Measurements from ENCODE around the gene PGK1. TPM values are rescaled to one million over a fixed set of nuclear protein-coding genes. Genes with fewer than 3 reads are reported as not detected.

PGK1 gene
- total and polyA plus RNA-seq, 4 donors: 82.3 to 508 (median 281) TPM

DNA sequence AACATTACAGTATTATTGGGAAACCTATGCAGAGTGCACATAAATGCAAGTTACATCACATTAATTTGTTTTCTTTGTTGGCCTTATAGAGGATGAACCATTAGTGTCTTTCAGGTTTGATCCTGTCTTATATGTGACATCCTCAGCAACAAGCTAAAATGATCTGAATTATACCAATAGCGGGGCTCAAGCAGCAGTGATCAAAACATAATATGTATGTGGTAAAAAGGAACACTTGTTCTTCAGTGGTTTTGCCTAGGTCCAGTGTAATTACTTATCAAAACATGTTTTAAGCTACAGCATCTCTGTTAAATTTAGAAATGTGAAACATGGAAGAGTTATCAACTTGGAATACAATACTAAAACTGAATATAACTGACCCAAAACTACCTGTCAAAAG, 26.3 kb downstream of the PGK1 start:
- no peaks in the 10 kb centered on the region for H3K27me3 ChIP-seq (ENCODE audit: control insufficient read depth in 3 of 3, insufficient read depth in 3 of 3, low read length in 2 of 3)
- ATAC-seq (ENCODE audit: insufficient read depth, low FRiP score): no peak
- whole genome bisulfite sequencing, 2 donors: 83 to 100% methylated on average over 1 of the region's 1 CpG
- TF ChIP-seq, protein P1, sequence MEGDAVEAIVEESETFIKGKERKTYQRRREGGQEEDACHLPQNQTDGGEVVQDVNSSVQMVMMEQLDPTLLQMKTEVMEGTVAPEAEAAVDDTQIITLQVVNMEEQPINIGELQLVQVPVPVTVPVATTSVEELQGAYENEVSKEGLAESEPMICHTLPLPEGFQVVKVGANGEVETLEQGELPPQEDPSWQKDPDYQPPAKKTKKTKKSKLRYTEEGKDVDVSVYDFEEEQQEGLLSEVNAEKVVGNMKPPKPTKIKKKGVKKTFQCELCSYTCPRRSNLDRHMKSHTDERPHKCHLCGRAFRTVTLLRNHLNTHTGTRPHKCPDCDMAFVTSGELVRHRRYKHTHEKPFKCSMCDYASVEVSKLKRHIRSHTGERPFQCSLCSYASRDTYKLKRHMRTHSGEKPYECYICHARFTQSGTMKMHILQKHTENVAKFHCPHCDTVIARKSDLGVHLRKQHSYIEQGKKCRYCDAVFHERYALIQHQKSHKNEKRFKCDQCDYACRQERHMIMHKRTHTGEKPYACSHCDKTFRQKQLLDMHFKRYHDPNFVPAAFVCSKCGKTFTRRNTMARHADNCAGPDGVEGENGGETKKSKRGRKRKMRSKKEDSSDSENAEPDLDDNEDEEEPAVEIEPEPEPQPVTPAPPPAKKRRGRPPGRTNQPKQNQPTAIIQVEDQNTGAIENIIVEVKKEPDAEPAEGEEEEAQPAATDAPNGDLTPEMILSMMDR (IDR thresholded peaks at IDR 0.05; ENCODE audit: control extremely low read depth, extremely low read depth): no peak
- H3K4me1 ChIP-seq (ENCODE audit: control insufficient read depth in 5 of 5, insufficient read depth in 5 of 5, low read length in 5 of 5): no peaks in the 10 kb centered on the region
- H3K36me3 ChIP-seq (ENCODE audit: control insufficient read depth in 4 of 4, insufficient read depth in 4 of 4, low read length in 4 of 4): peaks cover 0 to 3% (median 2%) of the 10 kb centered on the region in 4 donors
- no peak overlapping the region for H3K4me3 ChIP-seq
- no peak overlapping the region for H3K27ac ChIP-seq (ENCODE audit: low read depth in 1 of 2, low read length in 1 of 2)
- H3K9ac ChIP-seq (ENCODE audit: insufficient read depth in 1 of 2, low read length in 2 of 2): no peak overlapping the region
- DNase-seq: no peak
- H3K9me3 ChIP-seq (ENCODE audit: control insufficient read depth in 4 of 4, insufficient read depth in 3 of 4, low read length in 3 of 4): no peaks in the 10 kb centered on the region

DNA sequence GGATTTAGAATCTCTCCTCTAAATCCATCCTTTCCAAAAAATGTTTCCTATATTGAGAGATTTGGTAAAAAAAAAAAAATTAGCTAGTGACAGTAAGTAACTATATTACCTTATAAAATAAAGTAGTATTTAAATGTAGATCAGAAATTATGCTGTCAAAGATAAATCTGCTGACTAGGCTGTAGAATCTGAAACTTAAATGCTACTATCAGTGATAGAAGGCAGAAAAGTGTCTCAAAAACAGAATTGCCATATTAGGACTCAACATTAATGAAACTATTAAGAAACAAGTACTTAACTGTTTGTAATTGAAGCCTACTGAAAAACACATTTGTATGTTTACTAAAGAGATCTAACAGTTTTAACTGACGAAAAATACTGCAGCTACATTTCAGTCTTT, 27.1 kb downstream of the PGK1 start:
- no peak overlapping the region for H3K27ac ChIP-seq (ENCODE audit: low read depth in 1 of 2, low read length in 1 of 2)
- TF ChIP-seq, protein P1 (IDR thresholded peaks at IDR 0.05; ENCODE audit: control extremely low read depth, extremely low read depth): no peak
- no peak overlapping the region for H3K4me3 ChIP-seq
- ATAC-seq (ENCODE audit: insufficient read depth, low FRiP score) (no peak), DNase-seq (no peak)
- no peaks in the 10 kb centered on the region for H3K27me3 ChIP-seq (ENCODE audit: control insufficient read depth in 3 of 3, insufficient read depth in 3 of 3, low read length in 2 of 3)
- H3K9ac ChIP-seq (ENCODE audit: insufficient read depth in 1 of 2, low read length in 2 of 2): no peak overlapping the region
- WGBS, 2 donors: 68 to 94% methylated on average over 1 of the region's 1 CpG
- H3K36me3 ChIP-seq (ENCODE audit: control insufficient read depth in 4 of 4, insufficient read depth in 4 of 4, low read length in 4 of 4): peaks cover 0 to 3% (median 0%) of the 10 kb centered on the region in 4 donors
- H3K9me3 ChIP-seq (ENCODE audit: control insufficient read depth in 4 of 4, insufficient read depth in 3 of 4, low read length in 3 of 4): no peaks in the 10 kb centered on the region
- no peaks in the 10 kb centered on the region for H3K4me1 ChIP-seq (ENCODE audit: control insufficient read depth in 5 of 5, insufficient read depth in 5 of 5, low read length in 5 of 5)

DNA sequence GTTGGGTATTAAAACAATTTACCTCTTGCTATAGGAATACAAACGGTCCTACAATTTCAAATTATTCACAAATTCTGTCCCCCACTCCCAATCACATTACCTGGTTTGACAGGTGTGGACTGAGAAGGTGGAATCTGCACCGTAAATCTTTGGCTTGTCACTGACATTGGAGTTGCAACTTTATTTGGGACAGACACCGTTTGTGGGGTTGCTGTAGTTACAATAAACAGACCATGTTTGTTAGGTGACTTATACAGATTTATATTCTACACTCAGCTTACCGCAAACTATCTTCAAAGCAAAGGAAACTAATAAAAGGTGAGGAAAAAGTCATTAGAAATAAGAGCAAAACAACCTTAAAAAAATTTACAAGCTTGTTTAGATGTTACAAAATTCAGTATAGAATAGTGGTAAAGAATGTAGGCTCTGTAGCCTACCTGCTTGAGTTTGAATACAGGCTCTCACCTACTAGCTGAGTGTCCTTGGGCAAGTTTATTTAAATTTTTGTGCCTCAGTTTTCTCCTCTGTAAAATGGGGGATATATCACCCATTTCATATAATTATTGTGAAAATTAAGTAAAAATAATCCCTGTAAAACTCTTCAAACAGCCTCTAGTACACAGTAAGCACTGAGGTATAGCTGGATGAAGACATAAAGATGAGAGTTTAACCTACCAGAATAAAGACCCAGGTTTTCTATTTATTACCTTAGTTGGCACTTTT, 29.4 kb downstream of the PGK1 start:
- WGBS, 2 donors: 65 to 83% methylated on average over 4 of the region's 4 CpGs
- DNase-seq (no peak), ATAC-seq (ENCODE audit: insufficient read depth, low FRiP score) (no peak)
- H3K4me3 ChIP-seq: no peak overlapping the region
- no peak overlapping the region for H3K9ac ChIP-seq (ENCODE audit: insufficient read depth in 1 of 2, low read length in 2 of 2)
- no peaks in the 10 kb centered on the region for H3K27me3 ChIP-seq (ENCODE audit: control insufficient read depth in 3 of 3, insufficient read depth in 3 of 3, low read length in 2 of 3)
- TF ChIP-seq, protein P1 (IDR thresholded peaks at IDR 0.05; ENCODE audit: control extremely low read depth, extremely low read depth): no peak
- H3K36me3 ChIP-seq (ENCODE audit: control insufficient read depth in 4 of 4, insufficient read depth in 4 of 4, low read length in 4 of 4): peaks cover 0 to 5% (median 0%) of the 10 kb centered on the region in 4 donors
- H3K27ac ChIP-seq (ENCODE audit: low read depth in 1 of 2, low read length in 1 of 2): no peak overlapping the region
- no peaks in the 10 kb centered on the region for H3K9me3 ChIP-seq (ENCODE audit: control insufficient read depth in 4 of 4, insufficient read depth in 3 of 4, low read length in 3 of 4)
- no peaks in the 10 kb centered on the region for H3K4me1 ChIP-seq (ENCODE audit: control insufficient read depth in 5 of 5, insufficient read depth in 5 of 5, low read length in 5 of 5)

Data from lung (tissue), 12 donors.